ENCODE measurements around the gene GPR62.

Gene GPR62

GRCh38 chr3:51955893-51956770 lies 951 bp downstream of the GPR62 start:
- no peak for DNase-seq

- DNase-seq = no peak
Measured at GRCh38 chr3:51957520-51958205, 2.5 kb downstream of the GPR62 start.

- DNase-seq = no peak
Measured at GRCh38 chr3:51958603-51959521, 3.7 kb downstream of the GPR62 start.

- no peak for DNase-seq
Measured at GRCh38 chr3:51959651-51960050, 4.5 kb downstream of the GPR62 start.

GRCh38 chr3:51960386-51960785 lies 5.2 kb downstream of the GPR62 start:
- no peak for DNase-seq

GRCh38 chr3:51961011-51961410 lies 5.8 kb downstream of the GPR62 start:
- no peak for DNase-seq

- no peak for DNase-seq
Measured at GRCh38 chr3:51961602-51962569, 6.7 kb downstream of the GPR62 start.

GRCh38 chr3:51962854-51963530 lies 7.8 kb downstream of the GPR62 start:
- DNase-seq = no peak

GRCh38 chr3:51963951-51964451 lies 8.8 kb downstream of the GPR62 start:
- DNase-seq = no peak

GRCh38 chr3:51964521-51964920 lies 9.3 kb downstream of the GPR62 start:
- no peak for DNase-seq

- DNase-seq = no peak
Measured at GRCh38 chr3:51966016-51966415, 10.8 kb downstream of the GPR62 start.

- no peak for DNase-seq
Measured at GRCh38 chr3:51966486-51966885, 11.3 kb downstream of the GPR62 start.

- no peak for DNase-seq
Measured at GRCh38 chr3:51966922-51967383, 11.8 kb downstream of the GPR62 start.

- peak; percentile 44 for DNase-seq
Measured at GRCh38 chr3:51967384-51968169, 12.4 kb downstream of the GPR62 start, which contains the start of gene PCBP4. Gene PCBP4, minus strand, starts transcription at chr3:51967454. Its CDS starts 6,214 bp downstream, at chr3:51961240.

- no peak for DNase-seq
Measured at GRCh38 chr3:51968170-51968775, 13.1 kb downstream of the GPR62 start.

- DNase-seq = no peak
Measured at GRCh38 chr3:51968883-51969678, 13.9 kb downstream of the GPR62 start.

GRCh38 chr3:51969841-51970240 lies 14.7 kb downstream of the GPR62 start:
- no peak for DNase-seq

GRCh38 chr3:51970606-51971300 lies 15.6 kb downstream of the GPR62 start:
- DNase-seq = no peak
